GM19395 (cell line): ENCODE results near the gene ALDH1B1.

Experiments used
- ATAC-seq: cut with Tn5 transposase; IDR thresholded peaks from one replicate; pipeline ENCODE4 v1.9.1; 2021; ENCODE audit warnings: mild to moderate bottlenecking, moderate library complexity; ENCODE audit not compliant: unreplicated experiment

Gene ALDH1B1

GRCh38 chr9:38392235-38393127 is at the start of gene ALDH1B1:
Gene ALDH1B1, plus strand, starts transcription at chr9:38392702. Its CDS starts 3,047 bp downstream, at chr9:38395749.
- peak; percentile 96 for ATAC-seq

- no peak for ATAC-seq
These were observed 49.5 kb upstream of the ALDH1B1 start for GRCh38 chr9:38343037-38343436.

- ATAC-seq, result no peak
These were observed 49.0 kb upstream of the ALDH1B1 start for GRCh38 chr9:38343552-38343951.

GRCh38 chr9:38344566-38345324 is 47.8 kb upstream of the ALDH1B1 start:
- no peak for ATAC-seq

- ATAC-seq, result no peak
These were observed 46.4 kb upstream of the ALDH1B1 start for GRCh38 chr9:38345851-38346755.

GRCh38 chr9:38346811-38347210 is 45.7 kb upstream of the ALDH1B1 start:
- no peak for ATAC-seq

- no peak for ATAC-seq
These were observed 45.2 kb upstream of the ALDH1B1 start for GRCh38 chr9:38347271-38347671.

- ATAC-seq, result no peak
These were observed 44.6 kb upstream of the ALDH1B1 start for GRCh38 chr9:38347946-38348345.

GRCh38 chr9:38350529-38350928 is 42.0 kb upstream of the ALDH1B1 start:
- no peak for ATAC-seq

GRCh38 chr9:38352530-38353328 is 39.8 kb upstream of the ALDH1B1 start:
- no peak for ATAC-seq

GRCh38 chr9:38355115-38355514 is 37.4 kb upstream of the ALDH1B1 start:
- no peak for ATAC-seq

- ATAC-seq, result no peak
These were observed 36.9 kb upstream of the ALDH1B1 start for GRCh38 chr9:38355517-38356120.

- no peak for ATAC-seq
These were observed 35.7 kb upstream of the ALDH1B1 start for GRCh38 chr9:38356851-38357250.

GRCh38 chr9:38357350-38358114 is 35.0 kb upstream of the ALDH1B1 start:
- ATAC-seq, result no peak

GRCh38 chr9:38358390-38359296 is 33.9 kb upstream of the ALDH1B1 start:
- ATAC-seq, result no peak

- no peak for ATAC-seq
These were observed 33.2 kb upstream of the ALDH1B1 start for GRCh38 chr9:38359297-38359653.

- no peak for ATAC-seq
These were observed 32.7 kb upstream of the ALDH1B1 start for GRCh38 chr9:38359689-38360385.
